Upper lobe of left lung (tissue), 4 donors: ENCODE data around the gene SRGAP3.

Experiments
- CTCF ChIP-seq, 6 experiments: fragments of 450-650 bp in 4 of 6; fragments of 200-600 bp in 2 of 6; sonication (generic) in 2 of 6; IDR thresholded peaks; one replicate each; pipeline ENCODE4 v1.5.1; 2016 to 2019; ENCODE audit warnings: antibody characterized with exemption in 6 of 6
- EP300 ChIP-seq, 4 donors: sonication (generic); formaldehyde crosslinking; IDR thresholded peaks; one replicate each; pipeline ENCODE4 v1.5.1; 2017; ENCODE audit warnings: antibody characterized with exemption in 4 of 4, control low read depth in 2 of 4
- POLR2A ChIP-seq, 4 donors: fragments of 450-650 bp; IDR thresholded peaks; one replicate each; pipeline ENCODE4 v1.5.1; 2016 to 2017; ENCODE audit warnings: antibody characterized with exemption in 4 of 4, mild to moderate bottlenecking in 2 of 4
- POLR2AphosphoS5 ChIP-seq, 2 donors: sonication (generic); formaldehyde crosslinking; IDR thresholded peaks; one replicate each; pipeline ENCODE4 v1.5.1; 2017; ENCODE audit warnings: antibody characterized with exemption in 2 of 2

GRCh38 chr3:8983026-8983425 lies 266.4 kb downstream of the SRGAP3 start:
- TF ChIP-seq CTCF (IDR thresholded peaks at IDR 0.05) (no peak), POLR2AphosphoS5 (IDR thresholded peaks at IDR 0.05) (no peak), POLR2A (IDR thresholded peaks at IDR 0.05) (no peak), EP300 (IDR thresholded peaks at IDR 0.05) (no peak)
